ENCODE data around the gene GAS7. TPM values are rescaled to one million over a fixed set of nuclear protein-coding genes. Genes with fewer than 3 reads are reported as not detected.
A peak's percentile ranks its signal among the peaks of the same experiment; 100 is the strongest.

Gene GAS7
- total RNA-seq, 2 experiments from 2014 or later: 0.76 to 1.2 TPM

- no peak for DNase-seq
- Mint-ChIP-seq H3K9me3 (no peaks in the 10 kb centered on the region), H3K36me3 (no peaks in the 10 kb centered on the region), H3K27me3 (peaks cover 4% of the 10 kb centered on the region), H3K4me1 (peaks cover 47% of the 10 kb centered on the region), H3K4me3 (no peak overlapping the region), H3K27ac (no peak overlapping the region)
These were observed 79.0 kb downstream of the GAS7 start for GRCh38 chr17:10119203-10120108.

GRCh38 chr17:10118788-10119130 is 79.6 kb downstream of the GAS7 start:
- no peak for DNase-seq
- Mint-ChIP-seq H3K27ac (no peak overlapping the region), H3K9me3 (no peaks in the 10 kb centered on the region), H3K4me1 (peaks cover 53% of the 10 kb centered on the region), H3K4me3 (no peak overlapping the region), H3K36me3 (no peaks in the 10 kb centered on the region), H3K27me3 (peaks cover 4% of the 10 kb centered on the region)

GRCh38 chr17:10117581-10118001 is 80.8 kb downstream of the GAS7 start:
- no peak overlapping the region for H3K4me3 Mint-ChIP-seq
- DNase-seq: no peak
- no peak overlapping the region for H3K27ac Mint-ChIP-seq
- H3K36me3 Mint-ChIP-seq: no peaks in the 10 kb centered on the region
- H3K4me1 Mint-ChIP-seq: peaks cover 55% of the 10 kb centered on the region
- H3K9me3 Mint-ChIP-seq: no peaks in the 10 kb centered on the region
- peaks cover 4% of the 10 kb centered on the region for H3K27me3 Mint-ChIP-seq

- peaks cover 4% of the 10 kb centered on the region for H3K27me3 Mint-ChIP-seq
- no peak overlapping the region for H3K4me3 Mint-ChIP-seq
- no peak for DNase-seq
- peaks cover 49% of the 10 kb centered on the region for H3K4me1 Mint-ChIP-seq
- no peaks in the 10 kb centered on the region for H3K36me3 Mint-ChIP-seq
- no peaks in the 10 kb centered on the region for H3K9me3 Mint-ChIP-seq
- H3K27ac Mint-ChIP-seq: no peak overlapping the region
These were observed 81.5 kb downstream of the GAS7 start for GRCh38 chr17:10116753-10117420.

GRCh38 chr17:10116267-10116666 is 82.1 kb downstream of the GAS7 start:
- no peaks in the 10 kb centered on the region for H3K9me3 Mint-ChIP-seq
- no peak overlapping the region for H3K4me3 Mint-ChIP-seq
- DNase-seq: no peak

GRCh38 chr17:10115536-10115932 is 82.9 kb downstream of the GAS7 start:
- Mint-ChIP-seq H3K27me3 (peaks cover 4% of the 10 kb centered on the region), H3K9me3 (no peaks in the 10 kb centered on the region), H3K36me3 (no peaks in the 10 kb centered on the region), H3K27ac (peak overlapping the region; percentile 85), H3K4me1 (peaks cover 39% of the 10 kb centered on the region), H3K4me3 (no peak overlapping the region)
- DNase-seq: no peak

More at GRCh38 chr17:10116267-10116666, 82.1 kb downstream of the GAS7 start:
- peaks cover 4% of the 10 kb centered on the region for H3K27me3 Mint-ChIP-seq
- H3K4me1 Mint-ChIP-seq: peaks cover 43% of the 10 kb centered on the region
- no peak overlapping the region for H3K27ac Mint-ChIP-seq
- no peaks in the 10 kb centered on the region for H3K36me3 Mint-ChIP-seq

- H3K27ac Mint-ChIP-seq: peak overlapping the region; percentile 85
- H3K36me3 Mint-ChIP-seq: no peaks in the 10 kb centered on the region
- no peaks in the 10 kb centered on the region for H3K27me3 Mint-ChIP-seq
- H3K4me3 Mint-ChIP-seq: peak overlapping the region; percentile 65
- H3K9me3 Mint-ChIP-seq: no peaks in the 10 kb centered on the region
- peak; percentile 72 for DNase-seq
- peaks cover 34% of the 10 kb centered on the region for H3K4me1 Mint-ChIP-seq
These were observed 83.4 kb downstream of the GAS7 start for GRCh38 chr17:10114931-10115535.

- Mint-ChIP-seq H3K27ac (no peak overlapping the region), H3K4me1 (peaks cover 21% of the 10 kb centered on the region), H3K27me3 (no peaks in the 10 kb centered on the region), H3K9me3 (no peaks in the 10 kb centered on the region), H3K36me3 (no peaks in the 10 kb centered on the region), H3K4me3 (no peak overlapping the region)
- DNase-seq: no peak
These were observed 85.4 kb downstream of the GAS7 start for GRCh38 chr17:10112962-10113361.

GRCh38 chr17:10111907-10112452 is 86.4 kb downstream of the GAS7 start:
- no peak overlapping the region for H3K4me3 Mint-ChIP-seq
- no peaks in the 10 kb centered on the region for H3K36me3 Mint-ChIP-seq
- peaks cover 21% of the 10 kb centered on the region for H3K4me1 Mint-ChIP-seq
- H3K9me3 Mint-ChIP-seq: no peaks in the 10 kb centered on the region
- H3K27me3 Mint-ChIP-seq: no peaks in the 10 kb centered on the region
- H3K27ac Mint-ChIP-seq: no peak overlapping the region
- no peak for DNase-seq

GRCh38 chr17:10109146-10109545 is 89.3 kb downstream of the GAS7 start:
- Mint-ChIP-seq H3K27me3 (no peaks in the 10 kb centered on the region), H3K27ac (no peak overlapping the region), H3K4me1 (peaks cover 5% of the 10 kb centered on the region), H3K9me3 (no peaks in the 10 kb centered on the region), H3K4me3 (no peak overlapping the region), H3K36me3 (no peaks in the 10 kb centered on the region)
- DNase-seq: no peak

GRCh38 chr17:10107316-10108165 is 90.9 kb downstream of the GAS7 start:
- H3K4me1 Mint-ChIP-seq: peaks cover 2% of the 10 kb centered on the region
- H3K4me3 Mint-ChIP-seq: no peak overlapping the region
- H3K27me3 Mint-ChIP-seq: no peaks in the 10 kb centered on the region
- no peaks in the 10 kb centered on the region for H3K36me3 Mint-ChIP-seq
- no peaks in the 10 kb centered on the region for H3K9me3 Mint-ChIP-seq
- DNase-seq: no peak
- H3K27ac Mint-ChIP-seq: no peak overlapping the region

- H3K27me3 Mint-ChIP-seq: no peaks in the 10 kb centered on the region
- H3K9me3 Mint-ChIP-seq: no peaks in the 10 kb centered on the region
- no peaks in the 10 kb centered on the region for H3K36me3 Mint-ChIP-seq
- DNase-seq: no peak
- no peak overlapping the region for H3K27ac Mint-ChIP-seq
- H3K4me1 Mint-ChIP-seq: peaks cover 2% of the 10 kb centered on the region
- no peak overlapping the region for H3K4me3 Mint-ChIP-seq
These were observed 92.3 kb downstream of the GAS7 start for GRCh38 chr17:10106067-10106466.

GRCh38 chr17:10105513-10106001 is 92.8 kb downstream of the GAS7 start:
- H3K27ac Mint-ChIP-seq: no peak overlapping the region
- DNase-seq: no peak
- H3K9me3 Mint-ChIP-seq: no peaks in the 10 kb centered on the region

GRCh38 chr17:10103712-10104111 is 94.7 kb downstream of the GAS7 start:
- no peak for DNase-seq
- Mint-ChIP-seq H3K4me1 (peaks cover 2% of the 10 kb centered on the region), H3K4me3 (no peak overlapping the region), H3K27ac (no peak overlapping the region), H3K36me3 (no peaks in the 10 kb centered on the region), H3K9me3 (no peaks in the 10 kb centered on the region), H3K27me3 (no peaks in the 10 kb centered on the region)

More at GRCh38 chr17:10105513-10106001, 92.8 kb downstream of the GAS7 start:
- Mint-ChIP-seq H3K4me1 (peaks cover 2% of the 10 kb centered on the region), H3K27me3 (no peaks in the 10 kb centered on the region), H3K36me3 (no peaks in the 10 kb centered on the region), H3K4me3 (no peak overlapping the region)
